HUES48 (cell line): Measurements from ENCODE around the gene CENPF.
A peak's percentile ranks its signal among the peaks of the same experiment; 100 is the strongest.
"Not testable (repeated sequence)": the region's sequence is repeated elsewhere in the genome, so short reads cannot be mapped to it uniquely, and the experiment has no call there.

Source experiments
- H3K27ac ChIP-seq: one replicate; pipeline ENCODE4 v1.7.0; 2013; ENCODE audit warnings: low read depth, low read length, inconsistent platforms
- H3K27me3 ChIP-seq: 2 replicates; pipeline ENCODE4 v1.6.1; 2013; ENCODE audit warnings: mild to moderate bottlenecking, low read length; ENCODE audit not compliant: control insufficient read depth, insufficient read depth
- H3K36me3 ChIP-seq: 2 replicates; pipeline ENCODE4 v1.6.1; 2013; ENCODE audit warnings: low read length; ENCODE audit not compliant: control insufficient read depth, insufficient read depth
- H3K4me1 ChIP-seq: 2 replicates; pipeline ENCODE4 v1.6.1; 2013; ENCODE audit warnings: mild to moderate bottlenecking, low read length; ENCODE audit not compliant: control insufficient read depth, insufficient read depth
- H3K4me3 ChIP-seq: 2 replicates; pipeline ENCODE4 v1.5.1; 2013; ENCODE audit warnings: mild to moderate bottlenecking, low read depth, low read length
- H3K9ac ChIP-seq: 2 replicates; pipeline ENCODE4 v1.6.1; 2013; ENCODE audit warnings: mild to moderate bottlenecking, low read depth, low read length, moderate library complexity
- H3K9me3 ChIP-seq: 2 replicates; pipeline ENCODE4 v1.6.1; 2013; ENCODE audit warnings: low read length; ENCODE audit not compliant: control insufficient read depth, insufficient read depth

CENPF gene

GRCh38 chr1:214587165-214587564 lies 15.8 kb upstream of the CENPF start:
- no peak overlapping the region for H3K4me3 ChIP-seq
- H3K4me1 ChIP-seq = peaks cover 5% of the 10 kb centered on the region
- H3K9ac ChIP-seq = no peak overlapping the region
- H3K27ac ChIP-seq = no peak overlapping the region
- H3K27me3 ChIP-seq = no peaks in the 10 kb centered on the region
- no peaks in the 10 kb centered on the region for H3K36me3 ChIP-seq
- H3K9me3 ChIP-seq = no peaks in the 10 kb centered on the region

- H3K27ac ChIP-seq = no peak overlapping the region
- no peak overlapping the region for H3K4me3 ChIP-seq
- no peaks in the 10 kb centered on the region for H3K36me3 ChIP-seq
- H3K4me1 ChIP-seq = no peaks in the 10 kb centered on the region
- no peak overlapping the region for H3K9ac ChIP-seq
- H3K9me3 ChIP-seq = no peaks in the 10 kb centered on the region
- H3K27me3 ChIP-seq = no peaks in the 10 kb centered on the region
These were observed 13.9 kb upstream of the CENPF start for GRCh38 chr1:214588963-214589597.

GRCh38 chr1:214590696-214591095 lies 12.3 kb upstream of the CENPF start:
- H3K9me3 ChIP-seq = no peaks in the 10 kb centered on the region
- H3K36me3 ChIP-seq = no peaks in the 10 kb centered on the region
- no peak overlapping the region for H3K9ac ChIP-seq
- H3K4me1 ChIP-seq = no peaks in the 10 kb centered on the region
- no peak overlapping the region for H3K4me3 ChIP-seq
- no peaks in the 10 kb centered on the region for H3K27me3 ChIP-seq
- H3K27ac ChIP-seq = no peak overlapping the region

- H3K27ac ChIP-seq, H3K9me3 ChIP-seq, H3K36me3 ChIP-seq, H3K4me1 ChIP-seq, H3K4me3 ChIP-seq, H3K9ac ChIP-seq, H3K27me3 ChIP-seq: not testable (repeated sequence)
These were observed 11.1 kb upstream of the CENPF start for GRCh38 chr1:214591918-214592317.

GRCh38 chr1:214593158-214593557 lies 9.8 kb upstream of the CENPF start:
- no peak overlapping the region for H3K4me3 ChIP-seq
- no peaks in the 10 kb centered on the region for H3K36me3 ChIP-seq
- no peak overlapping the region for H3K9ac ChIP-seq
- no peak overlapping the region for H3K27ac ChIP-seq
- H3K9me3 ChIP-seq = no peaks in the 10 kb centered on the region
- no peaks in the 10 kb centered on the region for H3K27me3 ChIP-seq
- no peaks in the 10 kb centered on the region for H3K4me1 ChIP-seq

GRCh38 chr1:214603819-214604252 lies 841 bp downstream of the CENPF start:
- Histone ChIP-seq H3K9me3 (no peaks in the 10 kb centered on the region), H3K36me3 (peaks cover 7% of the 10 kb centered on the region; the same call in 1 of the 2 replicates), H3K27me3 (no peaks in the 10 kb centered on the region), H3K4me1 (peaks cover 17% of the 10 kb centered on the region), H3K4me3 (peak overlapping the region; percentile 99), H3K27ac (peak overlapping the region; percentile 96), H3K9ac (peak overlapping the region; percentile 93)

- Histone ChIP-seq H3K27me3 (no peaks in the 10 kb centered on the region), H3K27ac (no peak overlapping the region), H3K4me3 (peak overlapping the region; percentile 99), H3K9ac (peak overlapping the region; percentile 93), H3K4me1 (peaks cover 17% of the 10 kb centered on the region), H3K36me3 (peaks cover 13% of the 10 kb centered on the region), H3K9me3 (no peaks in the 10 kb centered on the region)
These were observed 1.5 kb downstream of the CENPF start for GRCh38 chr1:214604523-214604922.

GRCh38 chr1:214605484-214605883 lies 2.5 kb downstream of the CENPF start:
- not testable (repeated sequence) for H3K4me3 ChIP-seq, H3K9ac ChIP-seq, H3K9me3 ChIP-seq, H3K27me3 ChIP-seq, H3K27ac ChIP-seq
- Histone ChIP-seq H3K4me1 (peaks cover 17% of the 10 kb centered on the region), H3K36me3 (peaks cover 15% of the 10 kb centered on the region)

- peaks cover 17% of the 10 kb centered on the region for H3K4me1 ChIP-seq
- H3K4me3 ChIP-seq, H3K9ac ChIP-seq, H3K9me3 ChIP-seq, H3K27me3 ChIP-seq, H3K27ac ChIP-seq: not testable (repeated sequence)
- H3K36me3 ChIP-seq = peaks cover 15% of the 10 kb centered on the region
These were observed 3.2 kb downstream of the CENPF start for GRCh38 chr1:214605933-214606925.

- H3K4me3 ChIP-seq, H3K9ac ChIP-seq, H3K27me3 ChIP-seq, H3K27ac ChIP-seq, H3K9me3 ChIP-seq: not testable (repeated sequence)
- Histone ChIP-seq H3K4me1 (peaks cover 12% of the 10 kb centered on the region), H3K36me3 (peaks cover 15% of the 10 kb centered on the region)
These were observed 4.7 kb downstream of the CENPF start for GRCh38 chr1:214607492-214608215.
